SK-N-SH treated with all-trans-retinoic acid at 6 μM for 48 hours (cell line): ENCODE results near the gene TTC8.

Experiments
- ARNTL ChIP-seq: fragments of 450-650 bp; formaldehyde crosslinking; IDR thresholded peaks from 2 replicates; pipeline ENCODE4 v1.5.0; 2020; ENCODE audit warnings: low read depth, mild to moderate bottlenecking, moderate library complexity, borderline replicate concordance
- BACH2 ChIP-seq: fragments of 250-450 bp; sonication (Bioruptor Pico); IDR thresholded peaks from 2 replicates; pipeline ENCODE4 v1.9.0; 2021; ENCODE audit warnings: mild to moderate bottlenecking, borderline replicate concordance
- CSDC2 ChIP-seq: fragments of 250-450 bp; sonication (Bioruptor Pico); IDR thresholded peaks from 2 replicates; pipeline ENCODE4 v1.5.0; 2020; ENCODE audit warnings: mild to moderate bottlenecking, moderate library complexity
- ESRRG ChIP-seq: fragments of 250-450 bp; sonication (Bioruptor Pico); IDR thresholded peaks from 2 replicates; pipeline ENCODE4 v1.6.1; 2021; ENCODE audit warnings: mild to moderate bottlenecking
- TCF4 ChIP-seq: fragments of 250-450 bp; sonication (Bioruptor Pico); IDR thresholded peaks from 2 replicates; pipeline ENCODE4 v1.8.0; 2021; ENCODE audit warnings: mild to moderate bottlenecking, moderate library complexity, borderline replicate concordance
- TOX ChIP-seq: fragments of 250-450 bp; sonication (Bioruptor Pico); IDR thresholded peaks from 2 replicates; pipeline ENCODE4 v1.8.0; 2021; ENCODE audit warnings: mild to moderate bottlenecking, moderate library complexity, borderline replicate concordance
- ZFP3 ChIP-seq: fragments of 250-450 bp; sonication (Bioruptor Pico); IDR thresholded peaks from 2 replicates; pipeline ENCODE4 v1.5.0; 2020; ENCODE audit warnings: mild to moderate bottlenecking, moderate library complexity
- ZFP30 ChIP-seq: fragments of 450-650 bp; formaldehyde crosslinking; IDR thresholded peaks from 2 replicates; pipeline ENCODE4 v1.5.0; 2022; ENCODE audit warnings: mild to moderate bottlenecking, moderate library complexity
- ZNF70 ChIP-seq: fragments of 450-650 bp; formaldehyde crosslinking; IDR thresholded peaks from 2 replicates; pipeline ENCODE4 v1.5.0; 2020; ENCODE audit warnings: mild to moderate bottlenecking, moderate library complexity
- ZNF8 ChIP-seq: fragments of 450-650 bp; formaldehyde crosslinking; IDR thresholded peaks from 2 replicates; pipeline ENCODE4 v1.5.0; 2020; ENCODE audit warnings: mild to moderate bottlenecking, moderate library complexity
- TF ChIP-seq, protein P1 (sequence below): fragments of 250-450 bp; sonication (Bioruptor Pico); IDR thresholded peaks from 2 replicates; pipeline ENCODE4 v1.8.0; 2020; ENCODE audit warnings: mild to moderate bottlenecking, moderate library complexity, borderline replicate concordance
- TF ChIP-seq, protein P2 (sequence below): fragments of 250-450 bp; sonication (Bioruptor Pico); IDR thresholded peaks from 2 replicates; pipeline ENCODE4 v1.5.1; 2021; ENCODE audit warnings: mild to moderate bottlenecking, moderate library complexity
- TF ChIP-seq, protein P3 (sequence below): fragments of 250-450 bp; sonication (Bioruptor Pico); IDR thresholded peaks from 2 replicates; pipeline ENCODE4 v1.5.0; 2020; ENCODE audit warnings: mild to moderate bottlenecking, moderate library complexity

DNA sequence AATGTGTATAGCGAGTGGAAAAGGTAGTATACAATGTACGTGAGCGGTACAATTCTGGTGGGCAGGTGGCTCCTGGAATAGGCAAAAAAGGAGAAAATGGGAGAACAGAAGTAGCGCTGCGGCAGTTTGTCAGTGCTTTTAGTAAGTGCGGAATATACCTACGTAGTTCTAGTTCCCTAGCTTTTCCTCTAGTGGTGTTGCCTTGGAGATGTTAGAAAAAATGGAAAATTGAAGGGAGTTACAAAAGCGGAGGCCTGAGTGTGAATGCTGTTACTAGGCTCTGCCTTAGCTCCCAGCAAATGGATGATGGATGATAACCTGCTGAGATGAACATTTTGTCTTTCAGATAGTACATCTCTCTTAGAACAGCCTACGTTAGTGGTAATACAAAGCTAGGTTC, 1.1 kb downstream of the TTC8 start:
- TF ChIP-seq, protein P1, sequence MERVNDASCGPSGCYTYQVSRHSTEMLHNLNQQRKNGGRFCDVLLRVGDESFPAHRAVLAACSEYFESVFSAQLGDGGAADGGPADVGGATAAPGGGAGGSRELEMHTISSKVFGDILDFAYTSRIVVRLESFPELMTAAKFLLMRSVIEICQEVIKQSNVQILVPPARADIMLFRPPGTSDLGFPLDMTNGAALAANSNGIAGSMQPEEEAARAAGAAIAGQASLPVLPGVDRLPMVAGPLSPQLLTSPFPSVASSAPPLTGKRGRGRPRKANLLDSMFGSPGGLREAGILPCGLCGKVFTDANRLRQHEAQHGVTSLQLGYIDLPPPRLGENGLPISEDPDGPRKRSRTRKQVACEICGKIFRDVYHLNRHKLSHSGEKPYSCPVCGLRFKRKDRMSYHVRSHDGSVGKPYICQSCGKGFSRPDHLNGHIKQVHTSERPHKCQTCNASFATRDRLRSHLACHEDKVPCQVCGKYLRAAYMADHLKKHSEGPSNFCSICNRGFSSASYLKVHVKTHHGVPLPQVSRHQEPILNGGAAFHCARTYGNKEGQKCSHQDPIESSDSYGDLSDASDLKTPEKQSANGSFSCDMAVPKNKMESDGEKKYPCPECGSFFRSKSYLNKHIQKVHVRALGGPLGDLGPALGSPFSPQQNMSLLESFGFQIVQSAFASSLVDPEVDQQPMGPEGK (CRISPR knock-in tag) = no peak
- TF ChIP-seq ESRRG (CRISPR knock-in tag) (no peak), ARNTL (no peak), BACH2 (CRISPR knock-in tag) (no peak), ZNF70 (0 out of 2 replicates have a peak, but pooled peaks have one; percentile 0), ZFP30 (CRISPR knock-in tag) (no peak), TCF4 (no peak), CSDC2 (CRISPR knock-in tag) (no peak), ZNF8 (CRISPR knock-in tag) (0 out of 2 replicates have a peak, but pooled peaks have one; percentile 5), ZFP3 (CRISPR knock-in tag) (no peak), TOX (no peak)
- TF ChIP-seq, protein P2, sequence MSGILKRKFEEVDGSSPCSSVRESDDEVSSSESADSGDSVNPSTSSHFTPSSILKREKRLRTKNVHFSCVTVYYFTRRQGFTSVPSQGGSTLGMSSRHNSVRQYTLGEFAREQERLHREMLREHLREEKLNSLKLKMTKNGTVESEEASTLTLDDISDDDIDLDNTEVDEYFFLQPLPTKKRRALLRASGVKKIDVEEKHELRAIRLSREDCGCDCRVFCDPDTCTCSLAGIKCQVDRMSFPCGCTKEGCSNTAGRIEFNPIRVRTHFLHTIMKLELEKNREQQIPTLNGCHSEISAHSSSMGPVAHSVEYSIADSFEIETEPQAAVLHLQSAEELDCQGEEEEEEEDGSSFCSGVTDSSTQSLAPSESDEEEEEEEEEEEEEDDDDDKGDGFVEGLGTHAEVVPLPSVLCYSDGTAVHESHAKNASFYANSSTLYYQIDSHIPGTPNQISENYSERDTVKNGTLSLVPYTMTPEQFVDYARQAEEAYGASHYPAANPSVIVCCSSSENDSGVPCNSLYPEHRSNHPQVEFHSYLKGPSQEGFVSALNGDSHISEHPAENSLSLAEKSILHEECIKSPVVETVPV (CRISPR knock-in tag) = no peak
- TF ChIP-seq, protein P3, sequence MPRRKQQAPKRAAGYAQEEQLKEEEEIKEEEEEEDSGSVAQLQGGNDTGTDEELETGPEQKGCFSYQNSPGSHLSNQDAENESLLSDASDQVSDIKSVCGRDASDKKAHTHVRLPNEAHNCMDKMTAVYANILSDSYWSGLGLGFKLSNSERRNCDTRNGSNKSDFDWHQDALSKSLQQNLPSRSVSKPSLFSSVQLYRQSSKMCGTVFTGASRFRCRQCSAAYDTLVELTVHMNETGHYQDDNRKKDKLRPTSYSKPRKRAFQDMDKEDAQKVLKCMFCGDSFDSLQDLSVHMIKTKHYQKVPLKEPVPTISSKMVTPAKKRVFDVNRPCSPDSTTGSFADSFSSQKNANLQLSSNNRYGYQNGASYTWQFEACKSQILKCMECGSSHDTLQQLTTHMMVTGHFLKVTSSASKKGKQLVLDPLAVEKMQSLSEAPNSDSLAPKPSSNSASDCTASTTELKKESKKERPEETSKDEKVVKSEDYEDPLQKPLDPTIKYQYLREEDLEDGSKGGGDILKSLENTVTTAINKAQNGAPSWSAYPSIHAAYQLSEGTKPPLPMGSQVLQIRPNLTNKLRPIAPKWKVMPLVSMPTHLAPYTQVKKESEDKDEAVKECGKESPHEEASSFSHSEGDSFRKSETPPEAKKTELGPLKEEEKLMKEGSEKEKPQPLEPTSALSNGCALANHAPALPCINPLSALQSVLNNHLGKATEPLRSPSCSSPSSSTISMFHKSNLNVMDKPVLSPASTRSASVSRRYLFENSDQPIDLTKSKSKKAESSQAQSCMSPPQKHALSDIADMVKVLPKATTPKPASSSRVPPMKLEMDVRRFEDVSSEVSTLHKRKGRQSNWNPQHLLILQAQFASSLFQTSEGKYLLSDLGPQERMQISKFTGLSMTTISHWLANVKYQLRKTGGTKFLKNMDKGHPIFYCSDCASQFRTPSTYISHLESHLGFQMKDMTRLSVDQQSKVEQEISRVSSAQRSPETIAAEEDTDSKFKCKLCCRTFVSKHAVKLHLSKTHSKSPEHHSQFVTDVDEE = no peak
